Bronchial epithelial cell (primary cell): ENCODE measurements around the gene SOX6. TPM values are rescaled to one million over a fixed set of nuclear protein-coding genes. Genes with fewer than 3 reads are reported as not detected.
A peak's percentile ranks its signal among the peaks of the same experiment; 100 is the strongest.

Experiments used
- DNase-seq: peaks from one replicate; pipeline ENCODE4 v3.0.0-alpha.2; 2010; ENCODE audit warnings: low read depth
- FAIRE-seq: peaks from 2 replicates; lab custom pipeline; 2011; peaks lifted over from hg19 to GRCh38; lab: Jason Lieb, UNC
- H3K27me3 ChIP-seq: 2 replicates; pipeline ENCODE4 v1.5.1; 2011; ENCODE audit warnings: low read length; ENCODE audit not compliant: control insufficient read depth, insufficient read depth
- H3K36me3 ChIP-seq: 2 replicates; pipeline ENCODE4 v1.5.1; 2011; ENCODE audit warnings: low read length; ENCODE audit not compliant: control insufficient read depth, insufficient read depth
- H3K4me3 ChIP-seq: 2 replicates; pipeline ENCODE4 v1.5.1; 2011; ENCODE audit warnings: mild to moderate bottlenecking, low read depth, low read length, control low read depth
- CTCF ChIP-seq: IDR thresholded peaks from 2 replicates; pipeline ENCODE4 v1.5.1; 2011; ENCODE audit warnings: mild to moderate bottlenecking, moderate library complexity, low read length, control low read depth, inconsistent platforms; ENCODE audit not compliant: insufficient read depth, severe bottlenecking
- total RNA-seq: library from RNA; depleted of rRNA; stranded (reverse); fragments of >200 nt; gene quantifications from 2 replicates; pipeline ENCODE4 v1.2.1, GENCODE V29; 2014

Gene SOX6
- total RNA-seq, 1 donor from 2014 or later = 0.53 TPM

GRCh38 chr11:16167706-16168487 is 188.4 kb downstream of the SOX6 start:
- H3K27me3 ChIP-seq = no peaks in the 10 kb centered on the region
- H3K36me3 ChIP-seq = no peaks in the 10 kb centered on the region
- no peak overlapping the region for H3K4me3 ChIP-seq
- DNase-seq (no peak), FAIRE-seq (no peak)
- TF ChIP-seq CTCF = no peak

- Histone ChIP-seq H3K4me3 (no peak overlapping the region), H3K36me3 (no peaks in the 10 kb centered on the region), H3K27me3 (no peaks in the 10 kb centered on the region)
- TF ChIP-seq CTCF = no peak
- FAIRE-seq (no peak), DNase-seq (no peak)
Observed at GRCh38 chr11:16166571-16166970, 189.8 kb downstream of the SOX6 start.

- H3K4me3 ChIP-seq = no peak overlapping the region
- DNase-seq (no peak), FAIRE-seq (no peak)
- H3K36me3 ChIP-seq = no peaks in the 10 kb centered on the region
- TF ChIP-seq CTCF = no peak
- H3K27me3 ChIP-seq = no peaks in the 10 kb centered on the region
Observed at GRCh38 chr11:16160146-16160545, 196.2 kb downstream of the SOX6 start.

GRCh38 chr11:16158426-16158994 is 197.8 kb downstream of the SOX6 start:
- no peak overlapping the region for H3K4me3 ChIP-seq
- no peak for TF ChIP-seq CTCF
- FAIRE-seq (no peak), DNase-seq (no peak)
- H3K27me3 ChIP-seq = no peaks in the 10 kb centered on the region
- H3K36me3 ChIP-seq = no peaks in the 10 kb centered on the region

- peak; percentile 39 for DNase-seq
- Histone ChIP-seq H3K4me3 (no peak overlapping the region), H3K36me3 (no peaks in the 10 kb centered on the region), H3K27me3 (no peaks in the 10 kb centered on the region)
- FAIRE-seq = no peak
- TF ChIP-seq CTCF = no peak
Observed at GRCh38 chr11:16157327-16157726, 199.0 kb downstream of the SOX6 start.
